Measurements from ENCODE around the gene TRAPPC2B. TPM values are rescaled to one million over a fixed set of nuclear protein-coding genes. Genes with fewer than 3 reads are reported as not detected.

TRAPPC2B gene
- total RNA-seq, 2 experiments from 2014 or later = 3.2 to 6.1 TPM

GRCh38 chr19:57406516-57407123, 43.3 kb downstream of the TRAPPC2B start:
- ChIA-PET POLR2A (no interaction called here), CTCF (interaction anchor here (0.6 to 1.1 kb wide), 4 partner anchors 29 to 440 kb away, joined by 3 to 4 read pairs (median 3); partner anchors contain the start of genes TRAPPC2B, ZNF547 and ZNF749)
- intact Hi-C loops (cut with DNase I, micrococcal nuclease) = loop anchor here (1.0 kb wide), 2 partner anchors 510 to 749 kb away; partner anchors contain the start of gene ZNF417 (in 1 of the 2)
- Mint-ChIP-seq H3K27ac (no peak overlapping the region), H3K4me1 (peaks cover 8% of the 10 kb centered on the region), H3K9me3 (ENCODE audit: low read depth) (peaks cover 7% of the 10 kb centered on the region), H3K36me3 (ENCODE audit: low read depth) (peaks cover 11% of the 10 kb centered on the region), H3K27me3 (no peaks in the 10 kb centered on the region), H3K4me3 (no peak overlapping the region)
- ATAC-seq (peak; percentile 65), DNase-seq (peak; percentile 87)

- intact Hi-C loops (cut with DNase I, micrococcal nuclease) = loop anchor here (1.0 to 5.0 kb wide), 19 partner anchors 22 to 873 kb away; partner anchors contain the start of genes ZNF211 (in 2 of the 2), ZNF417 (in 2 of the 2), ZNF419 (in 2 of the 2) and ZNF749 (in 2 of the 2)
- H3K9me3 Mint-ChIP-seq (ENCODE audit: low read depth) = peaks cover 11% of the 10 kb centered on the region
- H3K4me3 Mint-ChIP-seq = peak within 1 kb of the TSS; percentile 93
- POLR2A ChIA-PET = no interaction called here
- DNase-seq = peak; percentile 96
- no peaks in the 10 kb centered on the region for H3K27me3 Mint-ChIP-seq
- ATAC-seq = peak; percentile 100
- peaks cover 33% of the 10 kb centered on the region for H3K36me3 Mint-ChIP-seq (ENCODE audit: low read depth)
- H3K27ac Mint-ChIP-seq = peak within 1 kb of the TSS; percentile 84
- H3K4me1 Mint-ChIP-seq = peaks cover 14% of the 10 kb centered on the region
- CTCF ChIA-PET = interaction anchor here (0.6 kb wide), 1 partner anchor 16 kb away, joined by 3 read pairs; no protein-coding TSS in a partner anchor
Observed at GRCh38 chr19:57410877-57411671, 47.7 kb downstream of the TRAPPC2B start, which contains the start of gene ZNF17. Gene ZNF17, plus strand, starts transcription at chr19:57411161. Its CDS starts 2,455 bp downstream, at chr19:57413616.

Other genes starting within 250 kb of the TRAPPC2B start
- gene USP29, start 243.6 kb upstream of the TRAPPC2B start, total RNA-seq = not detected
- gene ZIM3, start 218.3 kb upstream of the TRAPPC2B start, total RNA-seq = not detected
- not detected for gene DUXA, start 196.1 kb upstream of the TRAPPC2B start, total RNA-seq
- 10 to 100 TPM; 14.8 to 21.1 TPM for gene ZNF264, start 172.1 kb upstream of the TRAPPC2B start, total RNA-seq
- gene AURKC, start 132.5 kb upstream of the TRAPPC2B start, total RNA-seq = under 1 TPM; 0.55 to 0.79 TPM
- 1 to 10 TPM; 6.4 to 7.1 TPM for gene ZNF805, start 122.9 kb upstream of the TRAPPC2B start, total RNA-seq
- gene ZNF460, start 83.1 kb upstream of the TRAPPC2B start, total RNA-seq = 10 to 100 TPM; 52.4 to 59.8 TPM
- gene ZNF543, start 43.1 kb upstream of the TRAPPC2B start, total RNA-seq = 1 to 10 TPM; 5.8 to 6.2 TPM
- 1 to 10 TPM; 6.2 TPM for gene ZNF304, start 12.3 kb upstream of the TRAPPC2B start, total RNA-seq
- 1 to 10 TPM; 1.5 to 1.7 TPM for gene ZNF547, start within 50 bp of the TRAPPC2B start, total RNA-seq
- 10 to 100 TPM; 15.1 to 20.3 TPM for gene ZNF548, start 26.3 kb downstream of the TRAPPC2B start, total RNA-seq
- gene ZNF17, start 47.6 kb downstream of the TRAPPC2B start, total RNA-seq = 1 to 10 TPM; 6.4 to 8.3 TPM
- gene ZNF749, start 71.8 kb downstream of the TRAPPC2B start, total RNA-seq = 10 to 100 TPM; 10.6 to 17.9 TPM
- under 1 TPM; 0.09 to 0.16 TPM for gene VN1R1, start 93.6 kb downstream of the TRAPPC2B start, total RNA-seq
- 1 to 10 TPM; 6.5 to 7.5 TPM for gene ZNF772, start 114.0 kb downstream of the TRAPPC2B start, total RNA-seq
- 1 to 10 TPM; 6.3 to 6.6 TPM for gene ZNF419, start 124.2 kb downstream of the TRAPPC2B start, total RNA-seq
- gene ZNF773, start 136.4 kb downstream of the TRAPPC2B start, total RNA-seq = 1 to 10 TPM; 5.9 to 6.5 TPM
- gene ZNF549, start 163.8 kb downstream of the TRAPPC2B start, total RNA-seq = 1 to 10 TPM; 3.7 to 4.6 TPM
- 10 to 100 TPM; 11.8 to 11.9 TPM for gene ZNF550, start 196.3 kb downstream of the TRAPPC2B start, total RNA-seq
- gene ZNF416, start 215.4 kb downstream of the TRAPPC2B start, total RNA-seq = 1 to 10 TPM; 3.3 to 3.7 TPM
- gene ZIK1, start 220.6 kb downstream of the TRAPPC2B start, total RNA-seq = 1 to 10 TPM; 4.6 to 5.3 TPM
- gene ZNF530, start 236.3 kb downstream of the TRAPPC2B start, total RNA-seq = 1 to 10 TPM; 7.1 to 7.2 TPM

Data from activated CD4-positive, alpha-beta T cell treated with anti-CD3 and anti-CD28 coated beads for 36 hours (primary cell).